ENCODE results near the gene PALLD.

The PALLD gene

GRCh38 chr4:168575473-168575872, 78.6 kb downstream of the PALLD start:
- no peak overlapping the region for H3K4me3 ChIP-seq (ENCODE audit: low read depth in 1 of 2, low read length in 2 of 2)
- H3K27ac ChIP-seq (ENCODE audit: low read length), result no peak overlapping the region
- no peak for DNase-seq
- no peak overlapping the region for H3K9ac ChIP-seq (ENCODE audit: low read depth, low read length)
- no peaks in the 10 kb centered on the region for H3K36me3 ChIP-seq (ENCODE audit: insufficient read depth, low read length)
- TF ChIP-seq CTCF (IDR thresholded peaks at IDR 0.05; ENCODE audit: borderline replicate concordance, extremely low read depth, low read length, poor library complexity, severe bottlenecking) (no peak), EZH2 (IDR thresholded peaks at IDR 0.05; ENCODE audit: borderline replicate concordance, low read depth, low read length, severe bottlenecking) (no peak)
- H3K4me1 ChIP-seq (ENCODE audit: insufficient read depth, low read length), result no peaks in the 10 kb centered on the region
- no peak overlapping the region for H3K4me2 ChIP-seq (ENCODE audit: insufficient read depth, low read length)
- no peak for ATAC-seq (ENCODE audit: insufficient read depth, low read depth)
- H3K79me2 ChIP-seq (ENCODE audit: insufficient read depth, low read length), result no peaks in the 10 kb centered on the region
- no peak overlapping the region for H2AFZ ChIP-seq (ENCODE audit: low read depth, low read length)
- no peaks in the 10 kb centered on the region for H3K27me3 ChIP-seq (ENCODE audit: insufficient read depth, low read length, poor library complexity)
- no peaks in the 10 kb centered on the region for H3K9me3 ChIP-seq (ENCODE audit: insufficient read depth, low read length, severe bottlenecking)
- no peaks in the 10 kb centered on the region for H4K20me1 ChIP-seq (ENCODE audit: insufficient read depth, low read length)

- Histone ChIP-seq H3K27ac (ENCODE audit: low read length) (no peak overlapping the region), H2AFZ (ENCODE audit: low read depth, low read length) (no peak overlapping the region), H3K4me2 (ENCODE audit: insufficient read depth, low read length) (no peak overlapping the region), H4K20me1 (ENCODE audit: insufficient read depth, low read length) (no peaks in the 10 kb centered on the region), H3K4me3 (ENCODE audit: low read depth in 1 of 2, low read length in 2 of 2) (no peak overlapping the region), H3K4me1 (ENCODE audit: insufficient read depth, low read length) (no peaks in the 10 kb centered on the region), H3K27me3 (ENCODE audit: insufficient read depth, low read length, poor library complexity) (no peaks in the 10 kb centered on the region), H3K79me2 (ENCODE audit: insufficient read depth, low read length) (no peaks in the 10 kb centered on the region), H3K36me3 (ENCODE audit: insufficient read depth, low read length) (no peaks in the 10 kb centered on the region), H3K9ac (ENCODE audit: low read depth, low read length) (no peak overlapping the region), H3K9me3 (ENCODE audit: insufficient read depth, low read length, severe bottlenecking) (no peaks in the 10 kb centered on the region)
- TF ChIP-seq EZH2 (IDR thresholded peaks at IDR 0.05; ENCODE audit: borderline replicate concordance, low read depth, low read length, severe bottlenecking), result no peak
- no peak for TF ChIP-seq CTCF (IDR thresholded peaks at IDR 0.05; ENCODE audit: borderline replicate concordance, extremely low read depth, low read length, poor library complexity, severe bottlenecking)
- ATAC-seq (ENCODE audit: insufficient read depth, low read depth), result no peak
- DNase-seq, result no peak
These were observed 80.8 kb downstream of the PALLD start for GRCh38 chr4:168577624-168578023.

GRCh38 chr4:168580228-168580627, 83.4 kb downstream of the PALLD start:
- no peak overlapping the region for H3K9ac ChIP-seq (ENCODE audit: low read depth, low read length)
- H3K4me1 ChIP-seq (ENCODE audit: insufficient read depth, low read length), result no peaks in the 10 kb centered on the region
- no peak overlapping the region for H3K4me2 ChIP-seq (ENCODE audit: insufficient read depth, low read length)
- no peaks in the 10 kb centered on the region for H3K79me2 ChIP-seq (ENCODE audit: insufficient read depth, low read length)
- no peak for DNase-seq
- no peaks in the 10 kb centered on the region for H3K27me3 ChIP-seq (ENCODE audit: insufficient read depth, low read length, poor library complexity)
- no peak overlapping the region for H2AFZ ChIP-seq (ENCODE audit: low read depth, low read length)
- no peak for ATAC-seq (ENCODE audit: insufficient read depth, low read depth)
- no peaks in the 10 kb centered on the region for H3K9me3 ChIP-seq (ENCODE audit: insufficient read depth, low read length, severe bottlenecking)
- no peak overlapping the region for H3K4me3 ChIP-seq (ENCODE audit: low read depth in 1 of 2, low read length in 2 of 2)
- H3K36me3 ChIP-seq (ENCODE audit: insufficient read depth, low read length), result no peaks in the 10 kb centered on the region
- no peaks in the 10 kb centered on the region for H4K20me1 ChIP-seq (ENCODE audit: insufficient read depth, low read length)
- TF ChIP-seq EZH2 (IDR thresholded peaks at IDR 0.05; ENCODE audit: borderline replicate concordance, low read depth, low read length, severe bottlenecking) (no peak), CTCF (IDR thresholded peaks at IDR 0.05; ENCODE audit: borderline replicate concordance, extremely low read depth, low read length, poor library complexity, severe bottlenecking) (no peak)
- no peak overlapping the region for H3K27ac ChIP-seq (ENCODE audit: low read length)

- Histone ChIP-seq H3K36me3 (ENCODE audit: insufficient read depth, low read length) (no peaks in the 10 kb centered on the region), H3K9me3 (ENCODE audit: insufficient read depth, low read length, severe bottlenecking) (no peaks in the 10 kb centered on the region), H2AFZ (ENCODE audit: low read depth, low read length) (no peak overlapping the region), H3K9ac (ENCODE audit: low read depth, low read length) (no peak overlapping the region), H3K4me1 (ENCODE audit: insufficient read depth, low read length) (no peaks in the 10 kb centered on the region), H3K4me3 (ENCODE audit: low read depth in 1 of 2, low read length in 2 of 2) (no peak overlapping the region), H3K27ac (ENCODE audit: low read length) (no peak overlapping the region), H3K79me2 (ENCODE audit: insufficient read depth, low read length) (no peaks in the 10 kb centered on the region), H3K27me3 (ENCODE audit: insufficient read depth, low read length, poor library complexity) (no peaks in the 10 kb centered on the region), H3K4me2 (ENCODE audit: insufficient read depth, low read length) (no peak overlapping the region), H4K20me1 (ENCODE audit: insufficient read depth, low read length) (no peaks in the 10 kb centered on the region)
- ATAC-seq (ENCODE audit: insufficient read depth, low read depth) (no peak), DNase-seq (no peak)
- TF ChIP-seq EZH2 (IDR thresholded peaks at IDR 0.05; ENCODE audit: borderline replicate concordance, low read depth, low read length, severe bottlenecking) (no peak), CTCF (IDR thresholded peaks at IDR 0.05; ENCODE audit: borderline replicate concordance, extremely low read depth, low read length, poor library complexity, severe bottlenecking) (no peak)
These were observed 87.5 kb downstream of the PALLD start for GRCh38 chr4:168584321-168584771.
